Endothelial cell of umbilical vein (primary cell): ENCODE data around the gene TLE4. TPM values are rescaled to one million over a fixed set of nuclear protein-coding genes. Genes with fewer than 3 reads are reported as not detected.

Experiments used
- BruUV-seq: library from RNA; stranded (reverse); fragments of 400-500 nt; replicated peaks from 2 replicates; lab custom pipeline; 2021; lab: Mats Ljungman, UMichigan
- CTCF ChIA-PET: fragments of 300-600, 350-600 bp; sonication (Branson Sonifier 250); formaldehyde crosslinking; loops from one replicate; lab custom pipeline; 2021; ENCODE audit warnings: antibody characterized with exemption, inconsistent platforms; lab: Charles Lee
- POLR2A ChIA-PET: fragments of 300-600, 350-600 bp; sonication (Branson Sonifier 250); formaldehyde crosslinking; loops from one replicate; lab custom pipeline; 2021; ENCODE audit warnings: antibody characterized with exemption, inconsistent platforms; lab: Charles Lee
- DNase-seq: peaks from one replicate; pipeline ENCODE4 v3.0.0-alpha.2; 2011; ENCODE audit warnings: low read depth, low spot score
- FAIRE-seq: peaks from 2 replicates; lab custom pipeline; 2011; peaks lifted over from hg19 to GRCh38; lab: Jason Lieb, UNC
- H2AFZ ChIP-seq: 2 replicates; pipeline ENCODE4 v1.6.0; 2012; ENCODE audit warnings: low read depth, low read length, control low read depth, inconsistent platforms
- H3K27ac ChIP-seq: 2 replicates; pipeline ENCODE4 v1.5.1; 2011; ENCODE audit warnings: low read depth, mild to moderate bottlenecking, control low read depth, low read length, moderate library complexity; ENCODE audit not compliant: insufficient read depth
- H3K27me3 ChIP-seq, 2 experiments: 2 replicates each; pipeline versions ENCODE4 v1.6.0 to v1.6.1; 2011; ENCODE audit warnings: low read length in 2 of 2, mixed read lengths in 1 of 2; ENCODE audit not compliant: control insufficient read depth in 2 of 2, insufficient read depth in 2 of 2
- H3K36me3 ChIP-seq, 2 experiments: 2 replicates in 1 of 2; 3 replicates in 1 of 2; pipeline ENCODE4 v1.5.1; 2011; ENCODE audit warnings: low read length in 2 of 2, mild to moderate bottlenecking in 1 of 2, moderate library complexity in 1 of 2; ENCODE audit not compliant: control insufficient read depth in 2 of 2, insufficient read depth in 2 of 2; ENCODE audit errors: extremely low read depth in 1 of 2
- H3K4me1 ChIP-seq: 3 replicates; pipeline ENCODE4 v1.5.1; 2011; ENCODE audit warnings: mild to moderate bottlenecking, low read length; ENCODE audit not compliant: control insufficient read depth, insufficient read depth; ENCODE audit errors: extremely low read depth
- H3K4me2 ChIP-seq: 2 replicates; pipeline ENCODE4 v1.6.1; 2011; ENCODE audit warnings: low read length, control low read depth, mixed read lengths; ENCODE audit not compliant: insufficient read depth
- H3K4me3 ChIP-seq, 3 experiments: fragments of 200-600 bp in 1 of 3; sonication (generic), shearing (Covaris generic) in 1 of 3; replicated peaks in 1 of 3; 2 replicates each; pipeline ENCODE4 v1.5.1; 2011 to 2016; ENCODE audit warnings: control low read depth in 3 of 3, low read length in 3 of 3, mild to moderate bottlenecking in 2 of 3, inconsistent platforms in 1 of 3, low read depth in 1 of 3, moderate library complexity in 1 of 3; ENCODE audit not compliant: insufficient read depth in 1 of 3
- H3K79me2 ChIP-seq: 2 replicates; pipeline ENCODE4 v1.6.0; 2012; ENCODE audit warnings: low read length, inconsistent platforms; ENCODE audit not compliant: control insufficient read depth, insufficient read depth
- H3K9ac ChIP-seq: replicated peaks from 2 replicates; pipeline ENCODE3; 2011; ENCODE audit warnings: low read length, control low read depth; ENCODE audit not compliant: insufficient read depth; ENCODE audit errors: extremely low read depth
- H3K9me1 ChIP-seq: replicated peaks from 3 replicates; pipeline ENCODE4 v1.6.0; 2011; ENCODE audit warnings: mild to moderate bottlenecking, low read length; ENCODE audit not compliant: control insufficient read depth, insufficient read depth; ENCODE audit errors: extremely low read depth
- H3K9me3 ChIP-seq: replicated peaks from 2 replicates; pipeline ENCODE4 v1.5.1; 2012; ENCODE audit warnings: low read length, inconsistent platforms; ENCODE audit not compliant: control insufficient read depth, insufficient read depth
- H4K20me1 ChIP-seq: replicated peaks from 2 replicates; pipeline ENCODE3; 2011; ENCODE audit warnings: mild to moderate bottlenecking, low read length; ENCODE audit not compliant: control insufficient read depth, insufficient read depth; ENCODE audit errors: extremely low read depth
- EZH2 ChIP-seq: IDR thresholded peaks from 2 replicates; pipeline ENCODE4 v1.6.1; 2012; ENCODE audit warnings: borderline replicate concordance, low read depth, mild to moderate bottlenecking, moderate library complexity, low read length, inconsistent platforms; ENCODE audit not compliant: severe bottlenecking
- FOS ChIP-seq: IDR thresholded peaks from 2 replicates; pipeline ENCODE4 v1.6.1; 2011; ENCODE audit warnings: mild to moderate bottlenecking, low read length, moderate library complexity, borderline replicate concordance; ENCODE audit not compliant: insufficient read depth
- GATA2 ChIP-seq: IDR thresholded peaks from 2 replicates; pipeline ENCODE4 v1.7.0; 2011; ENCODE audit warnings: low read depth, mild to moderate bottlenecking, moderate library complexity, mixed read lengths, low read length; ENCODE audit not compliant: insufficient read length, insufficient read depth
- JUN ChIP-seq: IDR thresholded peaks from 2 replicates; pipeline ENCODE4 v1.6.1; 2011; ENCODE audit warnings: borderline replicate concordance, low read depth; ENCODE audit not compliant: insufficient read length, insufficient read depth
- MAX ChIP-seq: IDR thresholded peaks from 2 replicates; pipeline ENCODE4 v1.6.1; 2011; ENCODE audit not compliant: insufficient read depth, insufficient read length
- MYC ChIP-seq: IDR thresholded peaks from one replicate; pipeline ENCODE4 v1.6.1; 2011; ENCODE audit warnings: mild to moderate bottlenecking, low read depth, low read length
- POLR2A ChIP-seq: IDR thresholded peaks from 2 replicates; pipeline ENCODE4 v1.6.1; 2012; ENCODE audit warnings: low read depth, mild to moderate bottlenecking, control low read depth, low read length
- POLR2AphosphoS5 ChIP-seq: IDR thresholded peaks from 2 replicates; pipeline ENCODE4 v1.6.1; 2012; ENCODE audit warnings: low read depth, mild to moderate bottlenecking, control low read depth, low read length, moderate library complexity; ENCODE audit not compliant: insufficient read depth
- dilution Hi-C: fragments of 300-500 bp; cut with MboI; formaldehyde crosslinking; loops from one replicate; pipeline ENCODE4 v1.15.0; 2019; ENCODE audit warnings: low sequenced_read_pairs; ENCODE audit not compliant: extremely low pct_ligation_motif_present
- intact Hi-C: fragments of 100-400 bp; cut with micrococcal nuclease; formaldehyde crosslinking; loops from one replicate; pipeline ENCODE4 v1.10.0; 2022
- polyA plus RNA-seq, 4 experiments: library from polyadenylated mRNA; depleted of rRNA in 3 of 4; stranded (reverse) in 3 of 4; unstranded in 1 of 4; fragments of >200 nt; gene quantifications; 2 replicates each; pipeline versions ENCODE4 v1.2.1 to v1.2.3, GENCODE V29; 2011 to 2012; ENCODE audit warnings: missing spikeins in 1 of 4
- total RNA-seq: library from RNA; stranded (reverse); gene quantifications from 2 replicates; pipeline ENCODE4 v1.2.3, GENCODE V29; 2021
- TF ChIP-seq, protein P1 (sequence below), 2 donors: IDR thresholded peaks; 1 replicate in 1 of 2; 2 replicates in 1 of 2; pipeline ENCODE4 v1.5.1; 2011; ENCODE audit warnings: low read length in 2 of 2, mild to moderate bottlenecking in 2 of 2, moderate library complexity in 2 of 2, control low read depth in 1 of 2, inconsistent platforms in 1 of 2, low read depth in 1 of 2; ENCODE audit not compliant: insufficient read depth in 1 of 2; ENCODE audit errors: extremely low read depth in 1 of 2

Gene TLE4
- total and polyA plus RNA-seq, 2 donors (not counting 3 experiments of a cell fraction or from before 2014, with no cell fraction given): 31.4 to 32.3 TPM

DNA sequence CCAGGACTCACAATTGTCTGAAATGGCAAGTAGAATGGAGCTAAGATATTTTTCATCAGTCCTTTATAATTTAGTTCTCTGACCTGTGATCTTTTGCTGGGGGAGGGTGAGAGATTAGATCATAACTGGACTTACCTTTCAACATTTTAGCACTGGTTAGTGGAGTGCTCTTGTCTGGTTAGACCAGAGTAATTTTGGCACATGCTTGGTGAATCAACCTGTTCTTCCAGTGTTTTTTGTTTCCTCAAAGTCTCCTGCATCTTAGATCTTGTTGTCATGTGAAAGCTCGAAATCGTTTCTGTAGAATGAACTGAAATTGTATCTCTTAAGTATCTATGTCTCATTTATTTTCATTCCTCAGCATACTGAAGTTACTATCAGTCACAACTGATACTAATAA lies 122.4 kb downstream of the TLE4 start:
- Histone ChIP-seq H3K4me1 (no peaks in the 10 kb centered on the region), H3K27me3 (no peaks in the 10 kb centered on the region), H3K9ac (no peak overlapping the region), H3K4me2 (no peak overlapping the region), H3K36me3 (no peaks in the 10 kb centered on the region), H3K4me3 (no peak overlapping the region), H2AFZ (no peak overlapping the region), H4K20me1 (no peaks in the 10 kb centered on the region), H3K9me1 (no peaks in the 10 kb centered on the region), H3K27ac (no peak overlapping the region), H3K79me2 (no peaks in the 10 kb centered on the region), H3K9me3 (no peaks in the 10 kb centered on the region)
- TF ChIP-seq MAX: no peak
- no peak for TF ChIP-seq GATA2
- TF ChIP-seq EZH2: no peak
- TF ChIP-seq, protein P1, sequence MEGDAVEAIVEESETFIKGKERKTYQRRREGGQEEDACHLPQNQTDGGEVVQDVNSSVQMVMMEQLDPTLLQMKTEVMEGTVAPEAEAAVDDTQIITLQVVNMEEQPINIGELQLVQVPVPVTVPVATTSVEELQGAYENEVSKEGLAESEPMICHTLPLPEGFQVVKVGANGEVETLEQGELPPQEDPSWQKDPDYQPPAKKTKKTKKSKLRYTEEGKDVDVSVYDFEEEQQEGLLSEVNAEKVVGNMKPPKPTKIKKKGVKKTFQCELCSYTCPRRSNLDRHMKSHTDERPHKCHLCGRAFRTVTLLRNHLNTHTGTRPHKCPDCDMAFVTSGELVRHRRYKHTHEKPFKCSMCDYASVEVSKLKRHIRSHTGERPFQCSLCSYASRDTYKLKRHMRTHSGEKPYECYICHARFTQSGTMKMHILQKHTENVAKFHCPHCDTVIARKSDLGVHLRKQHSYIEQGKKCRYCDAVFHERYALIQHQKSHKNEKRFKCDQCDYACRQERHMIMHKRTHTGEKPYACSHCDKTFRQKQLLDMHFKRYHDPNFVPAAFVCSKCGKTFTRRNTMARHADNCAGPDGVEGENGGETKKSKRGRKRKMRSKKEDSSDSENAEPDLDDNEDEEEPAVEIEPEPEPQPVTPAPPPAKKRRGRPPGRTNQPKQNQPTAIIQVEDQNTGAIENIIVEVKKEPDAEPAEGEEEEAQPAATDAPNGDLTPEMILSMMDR (IDR thresholded peaks at IDR 0.05; ENCODE audit: extremely low read depth in 1 of 2, insufficient read depth in 1 of 2, low read depth in 1 of 2, low read length in 2 of 2): no peak
- no peak for TF ChIP-seq POLR2AphosphoS5
- TF ChIP-seq FOS: no peak
- TF ChIP-seq MYC: no peak
- TF ChIP-seq JUN: no peak
- no peak for TF ChIP-seq POLR2A
- intact Hi-C loops: no loop called here
- dilution Hi-C loops: no loop called here
- ChIA-PET CTCF (no interaction called here), POLR2A (no interaction called here)
- BruUV-seq: no TSS peak
- DNase-seq: no peak
- FAIRE-seq: no peak
